ENCODE measurements around the gene STXBP5.

DNA sequence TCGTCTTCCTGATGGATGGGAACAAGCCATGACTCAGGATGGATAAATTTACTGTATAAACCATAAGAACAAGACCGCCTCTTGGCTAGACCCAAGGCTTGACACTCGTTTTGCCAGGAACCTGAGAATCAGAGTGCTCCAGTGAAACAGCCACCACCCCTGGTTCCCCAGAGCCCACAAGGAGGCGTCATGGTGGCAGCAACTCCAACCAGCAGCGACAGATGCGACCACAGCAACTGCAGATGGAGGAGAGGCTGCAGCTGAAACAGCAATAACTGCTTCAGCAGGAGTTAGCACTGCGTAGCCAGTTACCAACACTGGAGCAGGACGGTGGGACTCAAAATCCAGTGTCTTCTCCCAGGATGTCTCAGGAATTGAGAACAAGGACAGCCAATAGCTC is 203.4 kb downstream of the STXBP5 start:
- TF ChIP-seq ZNF292 (tag by site-specific recombination; IDR thresholded peaks at IDR 0.05; ENCODE audit: borderline replicate concordance, low read depth) (no peak), ZBTB20 (tag by site-specific recombination; IDR thresholded peaks at IDR 0.05) (no peak), ZNF274 (IDR thresholded peaks at IDR 0.05; ENCODE audit: low read length) (no peak), ZNF274 (tag by site-specific recombination; IDR thresholded peaks at IDR 0.05; ENCODE audit: borderline replicate concordance) (no peak), ZNF394 (tag by site-specific recombination; IDR thresholded peaks at IDR 0.05; ENCODE audit: borderline replicate concordance) (no peak), ZNF747 (tag by site-specific recombination; IDR thresholded peaks at IDR 0.05) (no peak), ZNF791 (tag by site-specific recombination; IDR thresholded peaks at IDR 0.05) (no peak), ZNF19 (tag by site-specific recombination; IDR thresholded peaks at IDR 0.05; ENCODE audit: low read depth) (no peak), SETDB1 (IDR thresholded peaks at IDR 0.05; ENCODE audit: insufficient read length, low read length) (no peak), ZNF335 (tag by site-specific recombination; conservative IDR thresholded peaks at IDR 0.05) (no peak)
- TF ChIP-seq, protein P1, sequence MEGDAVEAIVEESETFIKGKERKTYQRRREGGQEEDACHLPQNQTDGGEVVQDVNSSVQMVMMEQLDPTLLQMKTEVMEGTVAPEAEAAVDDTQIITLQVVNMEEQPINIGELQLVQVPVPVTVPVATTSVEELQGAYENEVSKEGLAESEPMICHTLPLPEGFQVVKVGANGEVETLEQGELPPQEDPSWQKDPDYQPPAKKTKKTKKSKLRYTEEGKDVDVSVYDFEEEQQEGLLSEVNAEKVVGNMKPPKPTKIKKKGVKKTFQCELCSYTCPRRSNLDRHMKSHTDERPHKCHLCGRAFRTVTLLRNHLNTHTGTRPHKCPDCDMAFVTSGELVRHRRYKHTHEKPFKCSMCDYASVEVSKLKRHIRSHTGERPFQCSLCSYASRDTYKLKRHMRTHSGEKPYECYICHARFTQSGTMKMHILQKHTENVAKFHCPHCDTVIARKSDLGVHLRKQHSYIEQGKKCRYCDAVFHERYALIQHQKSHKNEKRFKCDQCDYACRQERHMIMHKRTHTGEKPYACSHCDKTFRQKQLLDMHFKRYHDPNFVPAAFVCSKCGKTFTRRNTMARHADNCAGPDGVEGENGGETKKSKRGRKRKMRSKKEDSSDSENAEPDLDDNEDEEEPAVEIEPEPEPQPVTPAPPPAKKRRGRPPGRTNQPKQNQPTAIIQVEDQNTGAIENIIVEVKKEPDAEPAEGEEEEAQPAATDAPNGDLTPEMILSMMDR (tag by site-specific recombination; IDR thresholded peaks at IDR 0.05): no peak

Measured in HEK293 (cell line).